Kasumi-1 (cell line): ENCODE results near the gene NLRP1.
"Not testable (repeated sequence)": the region's sequence is repeated elsewhere in the genome, so short reads cannot be mapped to it uniquely, and the experiment has no call there.

Source experiments
- DNase-seq, 2 experiments: peaks; one replicate each; lab custom pipeline; 2025; lab: John Stamatoyannopoulos, UW

NLRP1 gene

GRCh38 chr17:5587438-5588032, 3.2 kb upstream of the NLRP1 start:
- peak; percentile 65 to 70 for DNase-seq

GRCh38 chr17:5585836-5586521, 1.7 kb upstream of the NLRP1 start:
- no peak for DNase-seq

GRCh38 chr17:5585287-5585794, 1.0 kb upstream of the NLRP1 start:
- no peak for DNase-seq

- no peak for DNase-seq
These were observed 605 bp downstream of the NLRP1 start for GRCh38 chr17:5583426-5584382.

GRCh38 chr17:5582209-5583185, 1.8 kb downstream of the NLRP1 start:
- DNase-seq: peak; percentile 2 to 7

GRCh38 chr17:5581655-5582054, 2.7 kb downstream of the NLRP1 start:
- DNase-seq: no peak

GRCh38 chr17:5580969-5581368, 3.3 kb downstream of the NLRP1 start:
- DNase-seq: no peak

GRCh38 chr17:5580367-5580766, 3.9 kb downstream of the NLRP1 start:
- DNase-seq: peak; percentile 12 to 19

- DNase-seq: not testable (repeated sequence)
These were observed 5.5 kb downstream of the NLRP1 start for GRCh38 chr17:5578768-5579167.

GRCh38 chr17:5573017-5573416, 11.3 kb downstream of the NLRP1 start:
- DNase-seq: not testable (repeated sequence)

- no peak for DNase-seq
These were observed 13.0 kb downstream of the NLRP1 start for GRCh38 chr17:5571281-5571680.

GRCh38 chr17:5565808-5566207, 18.5 kb downstream of the NLRP1 start:
- no peak for DNase-seq

- DNase-seq: no peak
These were observed 20.9 kb downstream of the NLRP1 start for GRCh38 chr17:5563456-5563855.

- DNase-seq: no peak
These were observed 21.5 kb downstream of the NLRP1 start for GRCh38 chr17:5562661-5563360.

GRCh38 chr17:5561736-5562571, 22.4 kb downstream of the NLRP1 start:
- no peak for DNase-seq

GRCh38 chr17:5560361-5560988, 23.8 kb downstream of the NLRP1 start:
- DNase-seq: no peak

GRCh38 chr17:5558815-5559785, 25.2 kb downstream of the NLRP1 start:
- no peak for DNase-seq

GRCh38 chr17:5557990-5558389, 26.3 kb downstream of the NLRP1 start:
- no peak for DNase-seq
